Neuron (in vitro differentiated cells): ENCODE data around the gene DAAM1.

ENCODE experiments used
- H2AFZ ChIP-seq: one replicate; pipeline ENCODE4 v1.6.1; 2013; ENCODE audit warnings: low read depth, mild to moderate bottlenecking, inconsistent platforms, low read length, moderate library complexity
- H3K27me3 ChIP-seq: one replicate; pipeline ENCODE4 v1.6.1; 2013; ENCODE audit warnings: low read length; ENCODE audit not compliant: insufficient read depth
- H3K36me3 ChIP-seq: one replicate; pipeline ENCODE4 v1.6.1; 2013; ENCODE audit warnings: low read length; ENCODE audit not compliant: insufficient read depth
- H3K4me1 ChIP-seq: one replicate; pipeline ENCODE4 v1.6.1; 2013; ENCODE audit warnings: low read length; ENCODE audit not compliant: insufficient read depth
- H3K4me3 ChIP-seq: 2 replicates; pipeline ENCODE4 v1.5.1; 2013; ENCODE audit warnings: mild to moderate bottlenecking, low read length, moderate library complexity
- H3K9me3 ChIP-seq: one replicate; pipeline ENCODE4 v1.6.1; 2013; ENCODE audit warnings: low read length

Gene DAAM1

DNA sequence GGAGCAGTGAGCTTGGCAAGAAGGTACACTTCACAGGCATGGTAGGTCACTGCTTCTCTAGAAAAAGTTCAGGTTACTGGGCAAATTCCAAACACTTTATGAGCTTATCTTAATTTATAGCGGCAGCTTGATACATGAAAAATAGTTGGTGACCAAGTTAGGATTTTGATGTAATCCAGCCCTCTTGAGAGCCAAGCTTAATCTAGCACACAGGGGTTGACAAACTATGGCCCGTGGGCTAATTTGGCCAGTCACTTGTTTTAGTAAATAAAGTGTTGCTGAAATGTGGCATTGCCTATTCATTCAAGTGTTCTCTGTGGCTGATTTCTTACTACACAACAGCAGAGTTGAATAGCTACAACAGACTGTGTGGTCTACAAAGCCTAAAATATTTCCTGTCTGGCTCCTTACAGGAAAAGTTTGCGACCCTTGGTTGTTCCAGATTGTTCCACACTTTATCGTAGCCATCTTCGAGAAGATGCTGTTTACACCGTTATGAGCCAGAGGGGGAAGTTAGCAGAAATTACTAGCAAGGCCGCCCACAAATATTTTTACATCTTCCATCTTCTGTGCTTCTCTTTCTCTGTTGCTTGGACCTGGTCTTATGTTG is 120.9 kb downstream of the DAAM1 start:
- H3K9me3 ChIP-seq, result no peaks in the 10 kb centered on the region
- no peaks in the 10 kb centered on the region for H3K27me3 ChIP-seq
- H3K36me3 ChIP-seq, result peaks cover 7% of the 10 kb centered on the region
- H3K4me3 ChIP-seq, result no peak overlapping the region
- H3K4me1 ChIP-seq, result peaks cover 7% of the 10 kb centered on the region
- no peak overlapping the region for H2AFZ ChIP-seq

DNA sequence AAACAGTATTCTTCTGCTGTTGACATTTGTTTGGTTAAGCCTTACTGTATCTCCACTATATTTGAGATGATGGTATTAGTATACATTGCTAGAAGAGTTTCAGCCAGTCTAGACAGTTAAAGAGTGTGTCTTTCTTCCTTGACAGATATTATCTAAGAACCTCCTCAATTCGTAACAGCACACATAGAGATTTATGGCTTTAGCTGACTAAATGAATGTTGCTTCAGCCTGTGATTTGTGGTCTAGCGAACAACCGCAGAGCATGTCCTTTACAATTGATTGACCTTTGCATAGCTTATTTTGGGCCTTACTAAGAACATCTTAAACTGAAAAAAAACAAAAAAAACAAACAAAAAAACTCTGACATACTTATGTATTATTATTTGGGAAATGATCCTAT is 122.2 kb downstream of the DAAM1 start:
- no peaks in the 10 kb centered on the region for H3K9me3 ChIP-seq
- peaks cover 8% of the 10 kb centered on the region for H3K4me1 ChIP-seq
- H3K36me3 ChIP-seq, result peaks cover 13% of the 10 kb centered on the region
- H3K4me3 ChIP-seq, result no peak overlapping the region
- H2AFZ ChIP-seq, result no peak overlapping the region
- H3K27me3 ChIP-seq, result no peaks in the 10 kb centered on the region

DNA sequence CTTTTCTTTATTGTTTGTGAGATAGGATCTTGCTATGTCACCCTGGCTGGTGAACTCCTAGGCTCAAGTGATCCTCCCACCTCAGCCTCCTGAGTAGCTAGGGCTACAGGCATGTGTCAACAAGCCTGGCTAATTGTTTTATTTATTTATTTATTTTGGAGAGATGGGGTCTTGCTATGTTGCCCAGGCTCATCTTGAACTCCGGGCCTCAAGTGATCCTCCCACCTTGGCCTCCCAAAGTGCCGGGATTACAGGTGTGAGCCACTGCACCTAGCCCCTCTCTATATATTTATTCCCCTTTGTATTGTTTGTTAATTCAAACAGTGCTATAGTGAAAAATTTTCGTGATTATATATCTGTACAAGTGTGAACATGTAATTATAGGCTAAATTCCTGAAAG is 123.3 kb downstream of the DAAM1 start:
- peaks cover 13% of the 10 kb centered on the region for H3K36me3 ChIP-seq
- H3K27me3 ChIP-seq, result no peaks in the 10 kb centered on the region
- no peaks in the 10 kb centered on the region for H3K9me3 ChIP-seq
- no peak overlapping the region for H2AFZ ChIP-seq
- H3K4me1 ChIP-seq, result peaks cover 12% of the 10 kb centered on the region
- no peak overlapping the region for H3K4me3 ChIP-seq

DNA sequence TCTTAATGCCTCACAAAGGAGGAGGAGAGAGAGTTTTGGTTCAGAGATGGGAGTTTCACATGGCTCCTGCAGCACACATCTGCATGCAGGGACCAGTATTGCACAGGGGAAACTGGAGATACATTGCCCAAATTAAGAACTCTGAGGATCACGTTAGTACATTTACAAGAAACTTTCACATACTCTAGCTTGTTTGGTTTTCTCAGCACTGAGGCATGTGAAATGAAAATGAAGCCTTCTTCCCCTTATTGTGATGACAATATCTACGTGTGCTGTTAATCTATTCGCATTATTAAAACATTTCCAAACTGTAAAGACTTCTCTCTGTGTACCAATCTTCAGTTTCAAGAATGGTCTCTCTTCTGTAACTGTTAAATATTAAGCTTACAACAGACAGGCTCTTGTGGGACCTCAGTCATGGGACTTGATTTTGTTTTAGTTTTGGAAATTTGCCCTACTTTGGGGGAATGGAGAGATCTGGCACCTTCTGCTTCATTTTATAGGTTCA is 124.7 kb downstream of the DAAM1 start:
- no peak overlapping the region for H3K4me3 ChIP-seq
- H3K36me3 ChIP-seq, result peaks cover 13% of the 10 kb centered on the region
- no peak overlapping the region for H2AFZ ChIP-seq
- no peaks in the 10 kb centered on the region for H3K9me3 ChIP-seq
- no peaks in the 10 kb centered on the region for H3K27me3 ChIP-seq
- peaks cover 23% of the 10 kb centered on the region for H3K4me1 ChIP-seq

DNA sequence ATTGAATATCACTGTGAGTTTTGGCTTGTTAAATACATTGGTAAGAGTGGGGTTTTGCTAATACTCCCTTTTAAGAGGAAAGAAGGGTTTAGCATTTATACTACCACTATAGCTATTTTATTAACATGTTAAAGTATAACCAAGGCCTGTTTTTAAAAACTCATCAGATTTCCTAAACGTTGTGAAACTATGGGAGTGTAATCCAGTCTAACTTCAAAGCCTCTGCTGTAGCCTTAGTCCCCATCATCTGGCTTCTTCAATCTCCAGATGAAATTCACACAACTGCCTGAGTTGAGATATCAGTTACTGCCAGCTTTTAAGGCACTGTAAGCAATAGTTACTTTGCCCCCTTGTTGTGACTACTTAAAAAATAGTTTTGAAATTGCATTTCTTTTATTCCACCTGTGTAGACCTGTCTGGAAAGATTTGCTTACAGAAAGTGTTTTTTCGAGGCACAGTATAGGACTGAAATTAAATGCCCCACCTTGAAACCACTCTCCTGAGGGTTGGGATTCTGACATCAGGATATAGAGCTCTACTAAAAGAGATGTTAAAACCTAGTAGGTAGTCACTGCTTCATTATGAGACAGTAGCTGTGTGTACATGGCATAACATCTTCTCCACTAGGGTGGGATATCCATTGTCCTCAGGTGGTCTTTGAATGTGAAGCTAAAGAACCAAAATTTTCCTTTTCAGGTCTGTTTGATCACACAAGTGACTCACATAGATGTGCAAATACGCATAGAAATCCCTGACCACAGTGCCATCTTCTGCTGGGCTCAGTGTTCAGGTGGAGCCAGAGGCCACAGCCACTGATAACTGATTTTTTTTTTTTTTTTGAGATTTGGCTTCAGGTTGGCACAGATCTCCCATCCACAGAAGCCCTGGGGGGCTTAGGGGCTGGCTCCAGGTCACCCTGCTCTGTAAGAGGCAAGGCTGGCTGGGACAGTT is 125.5 kb downstream of the DAAM1 start:
- H3K9me3 ChIP-seq, result no peaks in the 10 kb centered on the region

DNA sequence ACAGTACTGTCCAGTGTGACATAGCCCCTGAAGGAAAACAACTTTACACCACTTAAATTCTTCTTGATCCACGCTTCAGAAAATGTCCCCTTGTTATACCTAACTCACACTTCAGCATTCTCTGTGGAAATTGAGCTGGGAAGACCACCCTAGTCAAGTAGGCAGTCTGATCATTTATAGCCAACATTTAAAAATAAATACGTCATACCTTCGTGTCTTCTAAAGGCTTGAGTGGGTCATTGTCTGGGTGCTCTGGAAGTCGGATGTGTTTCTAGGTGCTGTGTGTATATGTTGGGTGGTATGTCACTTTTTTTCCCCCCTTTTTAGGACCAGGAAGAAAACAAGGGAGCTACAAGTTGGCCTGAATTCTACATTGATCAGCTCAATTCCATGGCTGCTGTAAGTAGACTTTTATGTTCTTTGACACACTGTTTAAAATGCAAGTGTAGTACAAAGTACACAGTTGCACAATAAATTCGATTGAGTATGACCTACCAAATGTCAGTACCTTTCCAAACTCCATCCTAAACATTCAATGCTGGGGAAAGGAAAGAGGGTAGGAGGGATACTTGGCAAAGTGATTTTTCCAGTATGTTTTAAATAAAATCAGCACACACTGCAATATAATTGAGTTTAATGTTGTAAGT is 126.6 kb downstream of the DAAM1 start:
- H3K4me3 ChIP-seq, result no peak overlapping the region
- H3K9me3 ChIP-seq, result no peaks in the 10 kb centered on the region
- peaks cover 24% of the 10 kb centered on the region for H3K4me1 ChIP-seq
- peaks cover 11% of the 10 kb centered on the region for H3K36me3 ChIP-seq
- H2AFZ ChIP-seq, result no peak overlapping the region
- no peaks in the 10 kb centered on the region for H3K27me3 ChIP-seq

More for the DNA sequence above, 125.5 kb downstream of the DAAM1 start:
- H3K27me3 ChIP-seq, result no peaks in the 10 kb centered on the region
- peaks cover 16% of the 10 kb centered on the region for H3K36me3 ChIP-seq
- H2AFZ ChIP-seq, result no peak overlapping the region
- peaks cover 24% of the 10 kb centered on the region for H3K4me1 ChIP-seq
- H3K4me3 ChIP-seq, result no peak overlapping the region

DNA sequence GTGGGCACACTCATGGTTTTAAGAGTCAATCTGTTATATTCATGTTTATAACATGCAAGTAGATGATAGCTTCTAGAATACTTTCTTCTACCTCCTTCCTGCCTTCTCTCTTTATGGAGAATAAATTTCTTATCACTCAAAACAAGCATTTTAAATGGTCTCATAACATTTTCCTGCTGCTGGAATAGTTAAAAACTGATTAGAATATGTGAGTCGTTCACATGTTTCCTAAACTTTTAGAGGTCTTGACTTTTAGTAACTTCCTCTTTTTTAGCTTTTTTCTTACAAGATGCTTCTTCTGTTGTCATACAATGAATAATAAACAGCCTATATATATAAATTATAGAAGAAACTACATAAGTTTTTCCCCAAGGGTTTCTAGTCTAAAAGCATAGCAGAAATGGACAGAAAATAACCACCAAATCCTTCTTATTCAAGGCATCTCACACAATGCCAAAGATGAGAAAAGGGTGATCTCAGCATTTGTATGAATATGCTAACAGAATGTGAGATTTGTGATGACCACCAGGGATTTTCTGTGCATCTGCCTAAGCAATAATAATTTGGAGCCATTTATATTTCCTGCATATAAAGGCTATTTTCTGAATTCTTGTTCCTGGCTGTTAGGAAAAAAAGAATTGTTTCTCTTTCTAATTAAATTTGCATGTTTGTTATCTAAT is 127.8 kb downstream of the DAAM1 start:
- H3K27me3 ChIP-seq, result no peaks in the 10 kb centered on the region
- no peaks in the 10 kb centered on the region for H3K9me3 ChIP-seq
- peaks cover 34% of the 10 kb centered on the region for H3K4me1 ChIP-seq
- peaks cover 19% of the 10 kb centered on the region for H3K36me3 ChIP-seq
- H2AFZ ChIP-seq, result no peak overlapping the region
- H3K4me3 ChIP-seq, result no peak overlapping the region

DNA sequence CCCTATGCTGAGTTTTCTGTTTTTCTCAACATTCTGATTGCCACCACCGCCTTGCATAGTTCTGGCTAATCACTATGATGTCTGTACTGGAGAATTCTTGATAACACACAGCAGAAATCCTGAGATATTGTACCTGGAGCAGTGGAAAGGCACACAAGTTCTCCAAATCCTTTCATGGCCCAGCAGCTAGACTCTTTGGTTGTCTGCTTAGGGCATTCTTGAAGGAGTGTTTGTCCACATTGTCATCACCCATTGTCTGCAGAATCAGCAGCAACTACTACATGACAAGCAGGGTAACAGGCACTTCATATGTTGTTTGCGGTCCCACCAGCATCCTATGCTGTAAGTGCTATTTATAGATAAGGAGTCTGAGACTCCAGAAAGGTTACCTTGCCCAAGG is 128.9 kb downstream of the DAAM1 start:
- Histone ChIP-seq H2AFZ (no peak overlapping the region), H3K4me1 (peaks cover 39% of the 10 kb centered on the region), H3K27me3 (no peaks in the 10 kb centered on the region), H3K9me3 (no peaks in the 10 kb centered on the region), H3K36me3 (peaks cover 28% of the 10 kb centered on the region), H3K4me3 (no peak overlapping the region)

DNA sequence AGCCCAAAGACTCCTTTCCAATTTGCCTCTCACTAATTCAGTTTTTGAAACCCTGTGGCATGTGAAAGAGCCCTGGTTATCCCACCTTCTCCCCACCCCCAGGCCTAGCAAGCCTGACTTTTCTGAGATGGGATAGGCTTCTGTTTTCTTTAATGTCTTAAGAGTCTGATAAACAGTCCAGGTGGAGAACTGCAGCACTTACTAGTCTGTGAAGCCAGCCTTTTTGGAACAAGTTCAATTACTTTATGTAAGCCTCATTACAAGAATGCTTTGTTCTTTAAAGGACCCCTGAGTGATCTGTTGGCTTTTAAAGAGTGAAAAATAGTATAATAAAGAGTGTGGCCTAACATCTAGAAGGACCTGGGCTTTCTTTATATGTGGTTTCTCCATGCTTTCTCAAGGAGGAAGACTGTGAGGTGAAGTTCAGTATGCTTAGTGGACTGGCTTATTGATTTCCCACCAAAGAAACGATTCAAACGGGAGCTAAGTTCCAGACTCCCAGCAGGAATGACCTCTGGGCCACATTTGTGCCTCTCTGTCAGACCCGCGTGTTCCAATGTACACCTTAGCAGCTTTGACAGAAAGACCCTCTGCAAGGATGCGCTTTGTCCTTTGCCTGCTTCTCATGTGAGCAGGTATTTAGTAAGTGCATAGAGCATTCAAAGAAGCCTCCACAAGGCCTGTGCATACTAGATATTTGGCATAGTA is 129.5 kb downstream of the DAAM1 start:
- no peaks in the 10 kb centered on the region for H3K27me3 ChIP-seq
- H3K36me3 ChIP-seq, result peaks cover 33% of the 10 kb centered on the region
- H3K4me3 ChIP-seq, result no peak overlapping the region
- H3K4me1 ChIP-seq, result peaks cover 39% of the 10 kb centered on the region
- H2AFZ ChIP-seq, result no peak overlapping the region
- H3K9me3 ChIP-seq, result no peaks in the 10 kb centered on the region

DNA sequence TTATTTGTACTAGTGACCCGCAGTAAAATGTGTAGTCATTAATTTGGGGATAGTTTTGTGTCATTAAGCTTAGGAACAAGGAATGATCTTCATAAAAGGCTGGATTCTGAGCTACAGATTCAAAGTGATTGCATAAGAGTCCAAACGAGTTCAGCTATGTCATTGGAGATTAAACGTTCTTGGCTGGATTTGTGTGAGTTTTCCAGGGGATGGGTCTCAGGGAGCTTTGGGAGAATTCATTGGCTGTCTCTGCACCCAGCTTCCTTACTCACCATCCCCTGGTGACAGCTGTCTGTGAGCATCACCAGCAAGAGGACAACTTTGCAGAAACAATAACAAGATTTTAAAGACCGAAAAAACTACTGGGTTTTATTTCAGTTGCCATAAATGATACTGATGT is 130.4 kb downstream of the DAAM1 start:
- peaks cover 39% of the 10 kb centered on the region for H3K36me3 ChIP-seq
- H3K4me3 ChIP-seq, result no peak overlapping the region
- H2AFZ ChIP-seq, result no peak overlapping the region
- no peaks in the 10 kb centered on the region for H3K9me3 ChIP-seq
- H3K4me1 ChIP-seq, result peaks cover 39% of the 10 kb centered on the region
- no peaks in the 10 kb centered on the region for H3K27me3 ChIP-seq

DNA sequence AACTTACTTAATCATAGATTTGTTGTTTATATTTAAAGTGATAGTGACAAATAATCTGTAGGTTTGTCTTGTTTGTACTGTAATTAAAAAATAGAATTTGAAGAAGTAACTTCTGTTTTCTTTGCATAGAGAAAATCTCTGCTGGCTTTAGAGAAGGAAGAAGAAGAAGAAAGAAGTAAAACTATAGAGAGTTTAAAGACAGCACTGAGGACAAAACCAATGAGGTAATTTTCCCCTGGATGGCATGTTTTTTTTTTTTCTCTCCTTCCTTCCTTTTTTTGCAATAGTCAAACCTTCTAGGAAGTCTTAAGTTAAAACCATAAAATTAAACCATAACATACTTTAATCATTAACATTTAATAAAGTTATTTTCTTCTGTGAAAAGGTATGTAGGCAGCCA is 131.9 kb downstream of the DAAM1 start:
- no peak overlapping the region for H2AFZ ChIP-seq
- peaks cover 37% of the 10 kb centered on the region for H3K4me1 ChIP-seq
- no peaks in the 10 kb centered on the region for H3K9me3 ChIP-seq
- H3K27me3 ChIP-seq, result no peaks in the 10 kb centered on the region
- H3K4me3 ChIP-seq, result no peak overlapping the region
- peaks cover 43% of the 10 kb centered on the region for H3K36me3 ChIP-seq
